ENCODE measurements around the gene CFD.

Gene CFD

DNA sequence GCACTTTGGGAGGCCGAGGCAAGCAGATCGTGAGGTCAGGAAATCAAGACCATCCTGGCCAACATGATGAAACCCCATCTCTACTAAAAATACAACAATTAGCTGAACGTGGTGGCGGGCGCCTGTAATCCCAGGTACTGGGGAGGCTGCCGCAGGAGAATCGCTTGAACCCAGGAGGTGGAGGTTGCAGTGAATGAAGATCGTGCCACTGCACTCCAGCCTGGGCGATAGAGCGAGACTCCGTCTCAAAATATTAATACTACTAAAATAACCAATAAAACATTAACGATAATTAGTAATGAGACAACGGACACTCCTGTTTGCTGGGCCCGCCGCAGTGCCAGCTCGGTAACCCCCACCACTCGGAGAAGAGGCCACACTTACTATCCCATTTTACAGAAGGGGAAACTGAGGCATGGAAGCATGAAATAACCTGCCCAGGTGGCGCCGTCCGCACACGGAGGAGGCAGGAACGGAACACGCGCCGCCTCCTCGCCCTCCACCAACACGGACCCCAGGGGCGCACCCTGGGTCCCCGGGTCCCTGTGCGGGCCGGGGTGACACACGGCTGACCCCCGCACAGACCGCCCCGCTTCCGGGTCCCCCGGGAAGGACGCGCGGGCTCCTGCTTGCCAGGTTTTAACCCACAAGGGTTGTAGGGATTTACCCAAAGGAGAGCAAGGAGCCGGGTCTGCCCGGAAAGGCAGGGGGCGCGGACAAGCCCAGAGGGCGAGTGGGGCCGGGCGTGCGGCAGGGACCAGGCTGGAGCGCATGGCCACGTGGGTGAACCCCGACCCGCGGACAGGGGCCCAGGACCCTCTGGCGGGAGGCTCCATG is 52.0 kb downstream of the CFD start:
- DNase-seq = no peak

DNA sequence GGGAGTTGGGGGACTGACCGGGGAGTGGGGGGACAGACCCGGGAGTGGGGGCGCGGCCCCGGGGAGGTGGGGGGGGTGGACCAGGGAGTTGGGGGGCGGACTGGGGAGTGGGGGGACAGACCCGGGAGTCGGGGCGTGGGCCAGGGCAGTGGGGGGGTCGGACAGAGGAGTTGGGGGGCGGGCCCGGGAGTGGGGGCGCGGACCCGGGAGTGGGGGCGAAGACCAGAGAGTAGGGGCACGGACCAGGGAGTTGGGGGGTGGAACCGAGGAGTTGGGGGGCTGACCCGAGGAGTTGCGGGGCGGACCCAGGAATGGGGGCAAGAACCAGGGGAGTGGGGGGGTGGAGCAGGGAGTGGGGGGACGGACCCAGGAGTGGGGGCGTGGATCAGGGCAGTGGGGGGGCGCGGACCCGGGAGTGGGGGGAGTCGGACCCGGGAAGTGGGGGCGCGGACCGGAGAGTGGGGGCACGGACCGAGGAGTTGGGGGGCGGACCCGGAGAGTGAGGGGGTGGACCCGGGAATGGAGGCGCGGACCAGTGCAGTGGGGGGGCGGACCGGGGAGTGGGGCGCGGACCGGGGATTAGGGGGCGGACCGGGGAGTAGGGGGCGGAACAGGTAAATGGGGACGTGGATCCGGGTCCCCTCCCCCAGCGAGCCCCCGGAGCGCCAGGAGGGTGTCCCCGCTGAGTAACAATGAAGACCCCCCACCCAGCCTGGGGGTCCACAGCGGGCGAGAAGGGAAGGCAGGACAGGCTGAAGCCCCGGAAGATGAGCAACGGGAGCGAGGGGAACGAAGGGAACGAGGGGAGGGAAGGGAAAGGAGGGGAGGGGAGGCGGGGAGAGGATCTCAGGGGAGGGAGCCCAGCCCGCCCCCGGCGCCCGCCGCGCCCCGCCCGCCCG is 53.0 kb downstream of the CFD start:
- no peak for DNase-seq
